ENCODE results near the gene MATK. TPM values are rescaled to one million over a fixed set of nuclear protein-coding genes. Genes with fewer than 3 reads are reported as not detected.

The MATK gene
- total RNA-seq, 2 donors from 2014 or later, result 0.92 to 1.4 TPM

GRCh38 chr19:3796358-3796757 lies 10.2 kb upstream of the MATK start:
- intact Hi-C loops (cut with DNase I), result no loop called here

GRCh38 chr19:3793799-3794198 lies 7.6 kb upstream of the MATK start:
- intact Hi-C loops (cut with DNase I), result no loop called here
- no peak for DNase-seq

More at GRCh38 chr19:3796358-3796757, 10.2 kb upstream of the MATK start:
- ATAC-seq, result no peak
- DNase-seq, result no peak

GRCh38 chr19:3792114-3792513 lies 5.9 kb upstream of the MATK start:
- ATAC-seq (no peak), DNase-seq (no peak)
- intact Hi-C loops (cut with DNase I), result no loop called here

More at GRCh38 chr19:3793799-3794198, 7.6 kb upstream of the MATK start:
- ATAC-seq, result no peak

- ATAC-seq (no peak), DNase-seq (no peak)
- intact Hi-C loops (cut with DNase I), result no loop called here
Measured at GRCh38 chr19:3790941-3791340, 4.8 kb upstream of the MATK start.

- intact Hi-C loops (cut with DNase I), result no loop called here
- ATAC-seq (no peak), DNase-seq (no peak)
Measured at GRCh38 chr19:3790209-3790734, 4.1 kb upstream of the MATK start.

GRCh38 chr19:3788996-3789778 lies 3.0 kb upstream of the MATK start:
- intact Hi-C loops (cut with DNase I), result no loop called here
- DNase-seq, result no peak

GRCh38 chr19:3785451-3785937 lies 687 bp downstream of the MATK start:
- no peak for ATAC-seq
- no peak for DNase-seq
- intact Hi-C loops (cut with DNase I), result no loop called here

More at GRCh38 chr19:3788996-3789778, 3.0 kb upstream of the MATK start:
- ATAC-seq, result no peak

GRCh38 chr19:3784607-3785450 lies 1.4 kb downstream of the MATK start:
- ATAC-seq, result peak in 1 of 2 donors; percentile 19
- intact Hi-C loops (cut with DNase I), result no loop called here
- DNase-seq, result no peak

- no peak for DNase-seq
- ATAC-seq, result no peak
- intact Hi-C loops (cut with DNase I), result no loop called here
Measured at GRCh38 chr19:3783660-3784584, 2.3 kb downstream of the MATK start.

GRCh38 chr19:3782903-3783302 lies 3.3 kb downstream of the MATK start:
- no peak for DNase-seq
- no peak for ATAC-seq
- intact Hi-C loops (cut with DNase I), result no loop called here

- ATAC-seq (no peak), DNase-seq (no peak)
- intact Hi-C loops (cut with DNase I), result no loop called here
Measured at GRCh38 chr19:3782330-3782729, 3.9 kb downstream of the MATK start.

- DNase-seq (no peak), ATAC-seq (no peak)
- intact Hi-C loops (cut with DNase I), result no loop called here
Measured at GRCh38 chr19:3781603-3782002, 4.6 kb downstream of the MATK start.

- ATAC-seq (no peak), DNase-seq (no peak)
- intact Hi-C loops (cut with DNase I), result no loop called here
Measured at GRCh38 chr19:3780786-3781304, 5.3 kb downstream of the MATK start.

GRCh38 chr19:3778899-3779723 lies 7.1 kb downstream of the MATK start:
- intact Hi-C loops (cut with DNase I), result no loop called here
- ATAC-seq (no peak), DNase-seq (no peak)

- DNase-seq, result no peak
- intact Hi-C loops (cut with DNase I), result no loop called here
- ATAC-seq, result no peak
Measured at GRCh38 chr19:3778104-3778867, 7.9 kb downstream of the MATK start.

- intact Hi-C loops (cut with DNase I), result no loop called here
- no peak for DNase-seq
Measured at GRCh38 chr19:3776479-3777040, 9.6 kb downstream of the MATK start.

GRCh38 chr19:3775831-3776230 lies 10.3 kb downstream of the MATK start:
- ATAC-seq (no peak), DNase-seq (no peak)
- intact Hi-C loops (cut with DNase I), result no loop called here

More at GRCh38 chr19:3776479-3777040, 9.6 kb downstream of the MATK start:
- ATAC-seq, result no peak
